OCI-LY1 (cell line): ENCODE data around the gene STAC.

Experiments
- EZH2 ChIP-seq: fragments of 200-600 bp; sonication (generic), shearing (Covaris generic); IDR thresholded peaks from 2 replicates; pipeline ENCODE4 v1.8.0; 2017; ENCODE audit warnings: borderline replicate concordance, mixed run types, mild to moderate bottlenecking, antibody characterized with exemption, low read length, moderate library complexity, mixed read lengths
- TF ChIP-seq, protein P1 (sequence below): fragments of 200-600 bp; sonication (generic), shearing (Covaris generic); IDR thresholded peaks from 2 replicates; pipeline ENCODE4 v1.5.1; 2017; ENCODE audit warnings: mild to moderate bottlenecking, antibody characterized with exemption, low read length, moderate library complexity, mixed read lengths

- TF ChIP-seq, protein P1, sequence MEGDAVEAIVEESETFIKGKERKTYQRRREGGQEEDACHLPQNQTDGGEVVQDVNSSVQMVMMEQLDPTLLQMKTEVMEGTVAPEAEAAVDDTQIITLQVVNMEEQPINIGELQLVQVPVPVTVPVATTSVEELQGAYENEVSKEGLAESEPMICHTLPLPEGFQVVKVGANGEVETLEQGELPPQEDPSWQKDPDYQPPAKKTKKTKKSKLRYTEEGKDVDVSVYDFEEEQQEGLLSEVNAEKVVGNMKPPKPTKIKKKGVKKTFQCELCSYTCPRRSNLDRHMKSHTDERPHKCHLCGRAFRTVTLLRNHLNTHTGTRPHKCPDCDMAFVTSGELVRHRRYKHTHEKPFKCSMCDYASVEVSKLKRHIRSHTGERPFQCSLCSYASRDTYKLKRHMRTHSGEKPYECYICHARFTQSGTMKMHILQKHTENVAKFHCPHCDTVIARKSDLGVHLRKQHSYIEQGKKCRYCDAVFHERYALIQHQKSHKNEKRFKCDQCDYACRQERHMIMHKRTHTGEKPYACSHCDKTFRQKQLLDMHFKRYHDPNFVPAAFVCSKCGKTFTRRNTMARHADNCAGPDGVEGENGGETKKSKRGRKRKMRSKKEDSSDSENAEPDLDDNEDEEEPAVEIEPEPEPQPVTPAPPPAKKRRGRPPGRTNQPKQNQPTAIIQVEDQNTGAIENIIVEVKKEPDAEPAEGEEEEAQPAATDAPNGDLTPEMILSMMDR: no peak
- TF ChIP-seq EZH2: no peak
These were observed 215.2 kb downstream of the STAC start for GRCh38 chr3:36595511-36595910.
